PC-3 (cell line): Measurements from ENCODE around the gene ANKDD1A.

ENCODE experiments used
- EZH2 ChIP-seq: fragments of 300-600 bp; sonication (generic); IDR thresholded peaks from one replicate; pipeline ENCODE4 v1.6.1; 2017; ENCODE audit warnings: antibody characterized with exemption, mild to moderate bottlenecking, low read length; ENCODE audit not compliant: unreplicated experiment
- EZH2phosphoT487 ChIP-seq: fragments of 300-600 bp; sonication (generic); IDR thresholded peaks from 2 replicates; pipeline ENCODE4 v1.6.1; 2018; ENCODE audit warnings: mild to moderate bottlenecking, antibody characterized with exemption, low read length, borderline replicate concordance
- TF ChIP-seq, protein P1 (sequence below): fragments of 300-600 bp; sonication (generic); conservative IDR thresholded peaks from 2 replicates; pipeline ENCODE4 v1.5.1; 2017; ENCODE audit warnings: antibody characterized with exemption, low read depth, mild to moderate bottlenecking, low read length

DNA sequence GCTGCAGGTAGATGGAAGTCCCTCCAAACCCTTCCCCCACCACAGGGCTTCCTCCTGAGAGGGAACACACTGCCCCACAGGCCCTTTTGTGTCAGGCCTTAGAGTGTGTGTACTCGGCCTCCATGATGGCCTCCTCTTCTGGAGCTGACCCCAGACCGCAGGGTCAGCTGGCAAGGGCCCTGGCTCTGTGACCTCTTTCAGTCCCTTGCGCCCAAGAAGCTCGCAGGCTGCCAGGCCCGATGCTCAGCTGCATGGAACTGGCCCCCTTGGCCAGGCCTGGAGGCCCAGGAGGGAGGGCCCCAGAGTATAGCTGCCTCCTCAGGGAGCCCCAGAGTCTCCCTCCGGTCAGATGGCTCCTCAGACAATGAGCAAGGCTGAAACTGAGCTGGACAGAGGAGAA lies 23.4 kb upstream of the ANKDD1A start:
- TF ChIP-seq, protein P1, sequence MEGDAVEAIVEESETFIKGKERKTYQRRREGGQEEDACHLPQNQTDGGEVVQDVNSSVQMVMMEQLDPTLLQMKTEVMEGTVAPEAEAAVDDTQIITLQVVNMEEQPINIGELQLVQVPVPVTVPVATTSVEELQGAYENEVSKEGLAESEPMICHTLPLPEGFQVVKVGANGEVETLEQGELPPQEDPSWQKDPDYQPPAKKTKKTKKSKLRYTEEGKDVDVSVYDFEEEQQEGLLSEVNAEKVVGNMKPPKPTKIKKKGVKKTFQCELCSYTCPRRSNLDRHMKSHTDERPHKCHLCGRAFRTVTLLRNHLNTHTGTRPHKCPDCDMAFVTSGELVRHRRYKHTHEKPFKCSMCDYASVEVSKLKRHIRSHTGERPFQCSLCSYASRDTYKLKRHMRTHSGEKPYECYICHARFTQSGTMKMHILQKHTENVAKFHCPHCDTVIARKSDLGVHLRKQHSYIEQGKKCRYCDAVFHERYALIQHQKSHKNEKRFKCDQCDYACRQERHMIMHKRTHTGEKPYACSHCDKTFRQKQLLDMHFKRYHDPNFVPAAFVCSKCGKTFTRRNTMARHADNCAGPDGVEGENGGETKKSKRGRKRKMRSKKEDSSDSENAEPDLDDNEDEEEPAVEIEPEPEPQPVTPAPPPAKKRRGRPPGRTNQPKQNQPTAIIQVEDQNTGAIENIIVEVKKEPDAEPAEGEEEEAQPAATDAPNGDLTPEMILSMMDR: no peak
- TF ChIP-seq EZH2 (no peak), EZH2phosphoT487 (no peak)
